ENCODE data around the gene AGTR1.
"Not testable (repeated sequence)": the region's sequence is repeated elsewhere in the genome, so short reads cannot be mapped to it uniquely, and the experiment has no call there.

Gene AGTR1

DNA sequence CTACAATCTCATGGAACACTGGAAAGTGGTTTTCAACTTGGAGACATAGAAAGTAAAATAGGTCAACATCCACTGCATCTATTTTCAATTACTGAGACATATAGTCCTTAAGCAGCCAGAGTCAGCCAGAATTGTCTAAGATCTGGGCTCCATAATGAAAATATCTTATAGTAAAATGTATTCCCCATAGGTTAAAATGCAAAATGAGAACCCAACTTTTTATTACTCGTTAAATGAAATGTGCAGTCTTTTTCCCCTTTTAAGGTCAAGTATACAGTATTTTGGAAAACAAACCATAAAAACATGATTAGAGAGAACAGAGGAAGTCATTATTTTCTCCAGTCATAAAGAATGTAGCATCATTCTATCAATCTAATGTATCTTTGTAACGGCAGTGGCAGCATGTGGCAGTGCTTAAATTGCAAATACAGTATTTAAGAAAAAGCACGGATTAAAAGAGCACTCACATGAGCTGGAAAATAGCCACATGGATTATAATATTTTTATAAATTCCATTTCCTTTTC is 65.5 kb downstream of the AGTR1 start:
- TF ChIP-seq, protein P1, sequence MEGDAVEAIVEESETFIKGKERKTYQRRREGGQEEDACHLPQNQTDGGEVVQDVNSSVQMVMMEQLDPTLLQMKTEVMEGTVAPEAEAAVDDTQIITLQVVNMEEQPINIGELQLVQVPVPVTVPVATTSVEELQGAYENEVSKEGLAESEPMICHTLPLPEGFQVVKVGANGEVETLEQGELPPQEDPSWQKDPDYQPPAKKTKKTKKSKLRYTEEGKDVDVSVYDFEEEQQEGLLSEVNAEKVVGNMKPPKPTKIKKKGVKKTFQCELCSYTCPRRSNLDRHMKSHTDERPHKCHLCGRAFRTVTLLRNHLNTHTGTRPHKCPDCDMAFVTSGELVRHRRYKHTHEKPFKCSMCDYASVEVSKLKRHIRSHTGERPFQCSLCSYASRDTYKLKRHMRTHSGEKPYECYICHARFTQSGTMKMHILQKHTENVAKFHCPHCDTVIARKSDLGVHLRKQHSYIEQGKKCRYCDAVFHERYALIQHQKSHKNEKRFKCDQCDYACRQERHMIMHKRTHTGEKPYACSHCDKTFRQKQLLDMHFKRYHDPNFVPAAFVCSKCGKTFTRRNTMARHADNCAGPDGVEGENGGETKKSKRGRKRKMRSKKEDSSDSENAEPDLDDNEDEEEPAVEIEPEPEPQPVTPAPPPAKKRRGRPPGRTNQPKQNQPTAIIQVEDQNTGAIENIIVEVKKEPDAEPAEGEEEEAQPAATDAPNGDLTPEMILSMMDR (conservative IDR thresholded peaks at IDR 0.05; ENCODE audit: control insufficient read depth, insufficient read depth, low read depth, low read length), result no peak
- no peak for DNase-seq (ENCODE audit: low read depth)

GRCh38 chr3:148763986-148764935 is 66.6 kb downstream of the AGTR1 start:
- no peak for DNase-seq (ENCODE audit: low read depth)
- TF ChIP-seq, protein P1 (conservative IDR thresholded peaks at IDR 0.05; ENCODE audit: control insufficient read depth, insufficient read depth, low read depth, low read length), result no peak
- no peak overlapping the region for H3K4me3 ChIP-seq (ENCODE audit: control insufficient read depth, low read depth, low read length)

More for the DNA sequence above, 65.5 kb downstream of the AGTR1 start:
- no peak overlapping the region for H3K4me3 ChIP-seq (ENCODE audit: control insufficient read depth, low read depth, low read length)

DNA sequence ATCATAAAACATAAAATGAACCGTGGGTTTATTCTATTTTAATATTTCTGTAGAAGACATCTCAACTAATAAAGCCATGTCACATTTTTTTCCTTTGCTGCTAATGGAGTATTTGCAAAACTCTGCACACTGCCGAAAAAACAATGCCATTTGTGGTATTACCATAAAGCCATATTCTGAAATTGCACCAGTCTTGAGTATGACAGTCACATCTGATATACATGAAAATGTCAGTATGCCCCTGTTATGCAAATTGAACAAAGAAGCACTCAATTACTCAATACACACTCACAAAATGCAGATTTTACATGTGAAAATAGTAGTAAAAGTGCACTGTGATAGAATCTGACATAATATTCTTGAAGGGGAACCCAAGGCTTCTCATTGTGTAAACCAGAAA is 74.7 kb downstream of the AGTR1 start:
- DNase-seq (ENCODE audit: low read depth), result no peak
- TF ChIP-seq, protein P1 (conservative IDR thresholded peaks at IDR 0.05; ENCODE audit: control insufficient read depth, insufficient read depth, low read depth, low read length), result no peak
- H3K4me3 ChIP-seq (ENCODE audit: control insufficient read depth, low read depth, low read length), result no peak overlapping the region

DNA sequence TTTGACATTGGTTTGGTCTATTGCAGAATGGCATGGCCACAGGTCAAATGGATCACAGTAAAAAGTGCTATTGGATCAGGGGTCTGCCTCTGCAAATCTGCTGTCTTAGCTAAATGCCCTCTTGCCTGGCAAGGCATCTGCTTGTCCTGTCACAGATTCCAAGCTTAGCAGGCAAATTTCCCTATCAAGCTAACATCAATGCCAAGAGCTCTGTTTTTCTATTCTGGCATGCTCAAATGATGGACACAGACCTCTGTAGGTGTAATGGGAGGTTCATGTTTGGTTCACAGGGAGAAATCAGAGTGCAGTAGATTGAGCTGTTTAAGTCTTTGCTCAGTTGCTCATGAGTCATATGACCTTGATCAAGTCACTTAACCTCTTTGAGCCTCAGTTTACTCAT is 75.1 kb downstream of the AGTR1 start:
- no peak overlapping the region for H3K4me3 ChIP-seq (ENCODE audit: control insufficient read depth, low read depth, low read length)
- no peak for DNase-seq (ENCODE audit: low read depth)
- TF ChIP-seq, protein P1 (conservative IDR thresholded peaks at IDR 0.05; ENCODE audit: control insufficient read depth, insufficient read depth, low read depth, low read length), result no peak

DNA sequence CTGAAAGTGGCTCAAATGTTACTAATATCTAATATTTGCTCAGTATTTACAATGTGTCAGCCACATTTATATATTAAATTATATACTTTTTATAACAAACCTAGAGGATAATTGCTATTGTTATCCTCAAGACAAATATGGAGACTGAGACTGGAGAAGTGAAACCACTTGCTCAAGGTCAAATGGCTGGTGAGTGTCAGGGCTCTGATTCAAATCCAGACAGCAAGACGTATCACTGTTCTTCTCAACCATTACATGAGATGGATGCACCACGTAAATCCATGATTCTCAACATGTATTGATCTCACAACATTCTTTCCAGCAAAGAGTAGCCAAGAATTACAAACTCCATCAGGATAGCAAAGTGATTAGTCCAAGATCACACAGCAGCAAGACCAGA is 76.1 kb downstream of the AGTR1 start:
- DNase-seq (ENCODE audit: low read depth), result no peak
- H3K4me3 ChIP-seq (ENCODE audit: control insufficient read depth, low read depth, low read length), result no peak overlapping the region
- TF ChIP-seq, protein P1 (conservative IDR thresholded peaks at IDR 0.05; ENCODE audit: control insufficient read depth, insufficient read depth, low read depth, low read length), result no peak

DNA sequence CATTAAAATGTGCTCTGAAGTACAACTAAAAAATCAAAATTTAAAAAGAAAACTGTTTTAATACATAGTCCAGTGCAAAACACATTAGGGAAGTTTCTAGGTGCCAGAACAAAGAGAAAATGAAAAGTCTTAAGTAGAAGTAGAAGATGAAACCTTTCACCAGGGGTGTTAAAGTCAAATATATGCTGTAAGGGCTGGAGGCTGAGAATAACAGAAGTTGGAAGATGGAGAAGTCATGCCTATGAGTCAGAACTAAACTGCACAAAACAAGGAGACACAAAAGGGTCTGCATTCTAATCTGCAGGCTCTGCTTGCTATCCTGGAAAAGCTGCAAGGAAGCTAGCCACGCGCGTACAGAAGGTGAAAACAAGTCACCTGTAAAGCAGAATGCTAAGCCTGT is 81.2 kb downstream of the AGTR1 start:
- no peak overlapping the region for H3K4me3 ChIP-seq (ENCODE audit: control insufficient read depth, low read depth, low read length)
- TF ChIP-seq, protein P1 (conservative IDR thresholded peaks at IDR 0.05; ENCODE audit: control insufficient read depth, insufficient read depth, low read depth, low read length), result no peak
- no peak for DNase-seq (ENCODE audit: low read depth)

DNA sequence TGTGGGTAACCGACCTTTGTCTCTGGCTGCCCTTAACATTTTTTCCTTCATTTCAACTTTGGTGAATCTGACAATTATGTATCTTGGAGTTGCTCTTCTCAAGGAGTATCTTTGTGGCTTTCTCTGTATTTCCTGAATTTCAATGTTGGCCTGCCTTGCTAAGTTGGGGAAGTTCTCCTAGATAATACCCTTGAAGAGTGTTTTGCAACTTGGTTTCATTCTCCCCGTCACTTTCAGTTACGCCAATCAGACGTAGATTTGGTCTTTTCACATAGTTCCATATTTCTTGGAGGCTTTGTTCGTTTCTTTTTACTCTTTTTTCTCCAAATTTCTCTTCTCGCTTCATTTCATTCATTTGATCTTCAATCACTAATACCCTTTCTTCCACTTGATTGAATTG is 87.3 kb downstream of the AGTR1 start:
- H3K4me3 ChIP-seq (ENCODE audit: control insufficient read depth, low read depth, low read length); DNase-seq (ENCODE audit: low read depth): not testable (repeated sequence)

DNA sequence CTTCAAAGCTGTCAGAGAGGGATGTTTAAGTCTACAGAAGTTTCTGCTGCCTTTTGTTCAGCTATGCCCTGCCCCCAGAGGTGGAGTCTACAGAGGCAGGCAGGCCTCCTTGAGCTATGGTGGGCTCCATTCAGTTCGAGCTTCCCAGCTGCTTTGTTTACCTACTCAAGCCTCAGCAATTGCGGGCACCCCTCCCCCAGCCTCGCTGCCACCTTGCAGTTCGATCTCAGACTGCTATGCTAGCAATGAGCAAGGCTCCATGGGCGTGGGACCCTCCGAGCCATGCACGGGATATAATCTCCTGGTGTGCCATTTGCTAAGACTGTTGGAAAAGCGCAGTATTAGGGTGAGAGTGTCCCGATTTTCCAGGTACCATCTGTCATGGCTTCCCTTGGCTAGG is 88.5 kb downstream of the AGTR1 start:
- not testable (repeated sequence) for DNase-seq (ENCODE audit: low read depth)

More for the DNA sequence above, 88.5 kb downstream of the AGTR1 start:
- H3K4me3 ChIP-seq (ENCODE audit: control insufficient read depth, low read depth, low read length), result not testable (repeated sequence)
